ENCODE data around the gene VASH2. TPM values are rescaled to one million over a fixed set of nuclear protein-coding genes. Genes with fewer than 3 reads are reported as not detected.

The VASH2 gene
- total and polyA plus RNA-seq, 2 donors (not counting 1 experiment from before 2014, with no cell fraction given) = 0.06 TPM; not detected in 1

GRCh38 chr1:212966616-212967015, 16.3 kb downstream of the VASH2 start:
- Mint-ChIP-seq H3K27me3 (peaks cover 3% of the 10 kb centered on the region), H3K4me1 (no peaks in the 10 kb centered on the region), H3K4me3 (no peak overlapping the region), H3K9me3 (ENCODE audit: insufficient read depth) (no peaks in the 10 kb centered on the region), H3K27ac (no peak overlapping the region)
- POLR2A ChIA-PET = no interaction called here
- Histone ChIP-seq H2AFZ (ENCODE audit: insufficient read depth, low read depth, low read length, poor library complexity, severe bottlenecking) (no peak overlapping the region), H3K4me1 (ENCODE audit: control insufficient read depth in 2 of 2, insufficient read depth in 2 of 2, low read length in 2 of 2) (no peaks in the 10 kb centered on the region), H3K9me3 (ENCODE audit: control extremely low read depth in 1 of 3, control insufficient read depth in 2 of 3, insufficient read depth in 1 of 3, low read length in 2 of 3) (no peaks in the 10 kb centered on the region), H3K36me3 (replicated peaks in 1 of 2; ENCODE audit: control extremely low read depth in 1 of 2, control insufficient read depth in 1 of 2, extremely low read depth in 1 of 2, insufficient read depth in 2 of 2, low read length in 1 of 2) (peaks cover 0 to 1% of the 10 kb centered on the region in 2 experiments), H3K4me2 (replicated peaks; ENCODE audit: low read depth, low read length, poor library complexity, severe bottlenecking) (no peak overlapping the region), H3K79me2 (ENCODE audit: control insufficient read depth, insufficient read depth, low read length) (no peaks in the 10 kb centered on the region), H3K27ac (ENCODE audit: low read length in 2 of 2) (no peak overlapping the region), H3K9ac (ENCODE audit: low read length) (no peak overlapping the region), H3K4me3 (ENCODE audit: control extremely low read depth in 1 of 5, extremely low read depth in 1 of 5, insufficient read depth in 1 of 5, low read depth in 2 of 5, low read length in 4 of 5) (no peak overlapping the region), H3K27me3 (replicated peaks in 1 of 4; ENCODE audit: control extremely low read depth in 1 of 4, control insufficient read depth in 3 of 4, insufficient read depth in 4 of 4, low read length in 3 of 4) (no peaks in the 10 kb centered on the region), H4K20me1 (ENCODE audit: control insufficient read depth, insufficient read depth, low read length, poor library complexity, severe bottlenecking) (no peaks in the 10 kb centered on the region)
- 98% methylated on average over 4 of the region's 5 CpGs for WGBS (ENCODE audit: insufficient coverage)
- intact Hi-C loops (cut with micrococcal nuclease) = no loop called here
- ATAC-seq (ENCODE audit: low read depth) = no peak
- no peak for DNase-seq
- CTCF ChIA-PET = no interaction called here
- TF ChIP-seq EZH2 (IDR thresholded peaks at IDR 0.05; ENCODE audit: borderline replicate concordance, insufficient read depth, low read depth, low read length, poor library complexity, severe bottlenecking) (no peak), CTCF (IDR thresholded peaks at IDR 0.05) (no peak)

- DNase-seq (no peak), ATAC-seq (ENCODE audit: low read depth) (no peak)
- H3K4me2 ChIP-seq (replicated peaks; ENCODE audit: low read depth, low read length, poor library complexity, severe bottlenecking) = no peak overlapping the region
- Mint-ChIP-seq H3K4me3 (no peak overlapping the region), H3K4me1 (no peaks in the 10 kb centered on the region), H3K9me3 (ENCODE audit: insufficient read depth) (no peaks in the 10 kb centered on the region), H3K27me3 (peaks cover 3% of the 10 kb centered on the region), H3K27ac (no peak overlapping the region)
- CTCF ChIA-PET = interaction anchor here (1.0 to 1.4 kb wide), 3 partner anchors 17 to 303 kb away, joined by 3 to 5 read pairs (median 3); no protein-coding TSS in a partner anchor
- POLR2A ChIA-PET = no interaction called here
- no peak overlapping the region for H2AFZ ChIP-seq (ENCODE audit: insufficient read depth, low read depth, low read length, poor library complexity, severe bottlenecking)
- no peaks in the 10 kb centered on the region for H3K79me2 ChIP-seq (ENCODE audit: control insufficient read depth, insufficient read depth, low read length)
- no peak overlapping the region for H3K9ac ChIP-seq (ENCODE audit: low read length)
- intact Hi-C loops (cut with micrococcal nuclease) = no loop called here
- no peak overlapping the region for H3K27ac ChIP-seq (ENCODE audit: low read length in 2 of 2)
- WGBS (ENCODE audit: insufficient coverage) = 92% methylated on average over 7 of the region's 8 CpGs
- H4K20me1 ChIP-seq (ENCODE audit: control insufficient read depth, insufficient read depth, low read length, poor library complexity, severe bottlenecking) = no peaks in the 10 kb centered on the region
- no peaks in the 10 kb centered on the region for H3K4me1 ChIP-seq (ENCODE audit: control insufficient read depth in 2 of 2, insufficient read depth in 2 of 2, low read length in 2 of 2)
- H3K4me3 ChIP-seq (ENCODE audit: control extremely low read depth in 1 of 5, extremely low read depth in 1 of 5, insufficient read depth in 1 of 5, low read depth in 2 of 5, low read length in 4 of 5) = no peak overlapping the region
- TF ChIP-seq CTCF (IDR thresholded peaks at IDR 0.05) (peak; percentile 22), EZH2 (IDR thresholded peaks at IDR 0.05; ENCODE audit: borderline replicate concordance, insufficient read depth, low read depth, low read length, poor library complexity, severe bottlenecking) (no peak)
- H3K27me3 ChIP-seq (replicated peaks in 1 of 4; ENCODE audit: control extremely low read depth in 1 of 4, control insufficient read depth in 3 of 4, insufficient read depth in 4 of 4, low read length in 3 of 4) = no peaks in the 10 kb centered on the region
- peaks cover 0 to 1% of the 10 kb centered on the region in 2 experiments for H3K36me3 ChIP-seq (replicated peaks in 1 of 2; ENCODE audit: control extremely low read depth in 1 of 2, control insufficient read depth in 1 of 2, extremely low read depth in 1 of 2, insufficient read depth in 2 of 2, low read length in 1 of 2)
- H3K9me3 ChIP-seq (ENCODE audit: control extremely low read depth in 1 of 3, control insufficient read depth in 2 of 3, insufficient read depth in 1 of 3, low read length in 2 of 3) = no peaks in the 10 kb centered on the region
These were observed 17.5 kb downstream of the VASH2 start for GRCh38 chr1:212967801-212968200.

All from B cell (primary cell).